GM03348 (cell line): ENCODE data around the gene CSAG1.
"Not testable (repeated sequence)": the region's sequence is repeated elsewhere in the genome, so short reads cannot be mapped to it uniquely, and the experiment has no call there.

Source experiments
- DNase-seq: peaks from one replicate; pipeline ENCODE4 v3.0.0; 2012; ENCODE audit warnings: low spot score

CSAG1 gene

GRCh38 chrX:152697952-152698931 is 35.3 kb downstream of the CSAG1 start, which contains the start of gene MAGEA3:
MAGEA3 (plus strand) TSS chrX:152698794; CDS start chrX:152700833, 2,039 bp downstream.
- not testable (repeated sequence) for DNase-seq

DNA sequence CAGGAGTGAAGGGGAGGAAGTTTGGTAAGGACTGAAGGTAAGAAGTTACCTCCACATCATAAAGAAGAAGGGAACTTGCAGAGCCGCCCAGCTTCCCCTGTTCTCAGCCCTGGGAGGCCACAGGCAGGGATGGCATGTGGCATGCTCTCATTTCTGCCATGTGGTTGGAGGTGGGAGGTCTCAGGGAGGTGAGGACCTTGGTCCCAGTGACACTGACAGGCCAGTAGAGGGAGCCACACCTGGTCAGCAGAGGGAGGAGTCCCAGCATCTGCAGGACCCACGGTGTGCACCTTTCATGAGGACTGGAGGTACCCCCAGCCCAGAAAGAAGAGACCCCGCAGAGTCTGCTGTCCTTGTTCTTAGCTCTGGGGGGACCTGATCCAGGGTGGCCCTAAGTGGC is 52.5 kb downstream of the CSAG1 start:
- not testable (repeated sequence) for DNase-seq
